Left lobe of liver (tissue), 2 donors: ENCODE results near the gene ZER1. TPM values are rescaled to one million over a fixed set of nuclear protein-coding genes. Genes with fewer than 3 reads are reported as not detected.
"Not testable (repeated sequence)": the region's sequence is repeated elsewhere in the genome, so short reads cannot be mapped to it uniquely, and the experiment has no call there.

ENCODE experiments used
- ATAC-seq: fragments of 200-7000 bp; cut with Tn5 transposase; one replicate; pipeline ENCODE4 v1.9.1; 2020; ENCODE audit warnings: mild to moderate bottlenecking, moderate library complexity
- DNase-seq: peaks from one replicate; pipeline ENCODE4 v3.0.0-alpha.2; 2020; ENCODE audit warnings: low spot score
- total RNA-seq: library from RNA; stranded (reverse); gene quantifications from one replicate; pipeline ENCODE4 v1.2.1, GENCODE V29; 2021
- donor health status: DM: no; HTN: no; CAD: no; lungs with moderate emphysema.
- donor health status: DM: no; HTN: yes; CAD: no.

The ZER1 gene
- 15.6 TPM for total RNA-seq

DNA sequence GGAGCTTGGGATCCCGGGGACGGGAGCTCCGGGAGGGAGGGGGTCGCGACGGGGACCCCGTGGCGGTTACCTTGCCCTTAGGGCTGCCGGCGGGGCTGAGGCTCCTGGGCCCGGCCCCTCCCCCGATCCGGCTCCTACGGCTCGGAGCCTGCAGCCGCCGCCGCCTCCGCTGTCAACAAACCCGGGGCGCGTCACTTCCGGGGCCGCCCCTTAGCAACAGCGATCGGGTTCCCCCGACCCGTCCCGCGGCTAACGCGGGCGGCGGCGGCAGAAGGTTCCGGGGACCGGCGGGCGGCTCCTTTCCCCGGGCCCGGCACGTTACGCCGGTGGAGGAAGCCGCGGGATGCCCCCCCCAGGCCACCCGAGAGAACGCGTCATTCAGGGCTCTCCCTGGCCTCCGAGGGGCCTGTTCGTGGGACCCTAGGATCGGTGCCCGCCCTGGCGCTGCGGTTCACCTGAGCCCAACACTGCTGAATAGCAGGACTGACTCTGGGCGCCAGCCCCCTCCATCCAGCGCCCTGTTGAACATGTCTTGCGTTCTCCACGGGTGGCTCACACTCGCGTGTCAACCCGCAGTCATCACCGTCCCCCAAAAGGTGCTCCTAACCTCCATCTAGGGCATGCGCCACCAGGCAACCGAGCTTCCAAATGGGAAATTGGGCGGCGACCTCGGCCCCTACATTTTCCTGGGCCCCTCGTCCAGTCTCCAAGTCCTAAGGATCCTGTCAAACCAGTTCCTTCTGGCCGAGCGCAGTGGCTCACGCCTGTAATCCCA, at the start of gene ZER1:
ZER1 (minus strand) TSS at position 183 of the 775 bp plus-strand sequence. CDS start 16,362 bp downstream, outside the sequence.
- DNase-seq (peak; percentile 94), ATAC-seq (peak; percentile 96)

DNA sequence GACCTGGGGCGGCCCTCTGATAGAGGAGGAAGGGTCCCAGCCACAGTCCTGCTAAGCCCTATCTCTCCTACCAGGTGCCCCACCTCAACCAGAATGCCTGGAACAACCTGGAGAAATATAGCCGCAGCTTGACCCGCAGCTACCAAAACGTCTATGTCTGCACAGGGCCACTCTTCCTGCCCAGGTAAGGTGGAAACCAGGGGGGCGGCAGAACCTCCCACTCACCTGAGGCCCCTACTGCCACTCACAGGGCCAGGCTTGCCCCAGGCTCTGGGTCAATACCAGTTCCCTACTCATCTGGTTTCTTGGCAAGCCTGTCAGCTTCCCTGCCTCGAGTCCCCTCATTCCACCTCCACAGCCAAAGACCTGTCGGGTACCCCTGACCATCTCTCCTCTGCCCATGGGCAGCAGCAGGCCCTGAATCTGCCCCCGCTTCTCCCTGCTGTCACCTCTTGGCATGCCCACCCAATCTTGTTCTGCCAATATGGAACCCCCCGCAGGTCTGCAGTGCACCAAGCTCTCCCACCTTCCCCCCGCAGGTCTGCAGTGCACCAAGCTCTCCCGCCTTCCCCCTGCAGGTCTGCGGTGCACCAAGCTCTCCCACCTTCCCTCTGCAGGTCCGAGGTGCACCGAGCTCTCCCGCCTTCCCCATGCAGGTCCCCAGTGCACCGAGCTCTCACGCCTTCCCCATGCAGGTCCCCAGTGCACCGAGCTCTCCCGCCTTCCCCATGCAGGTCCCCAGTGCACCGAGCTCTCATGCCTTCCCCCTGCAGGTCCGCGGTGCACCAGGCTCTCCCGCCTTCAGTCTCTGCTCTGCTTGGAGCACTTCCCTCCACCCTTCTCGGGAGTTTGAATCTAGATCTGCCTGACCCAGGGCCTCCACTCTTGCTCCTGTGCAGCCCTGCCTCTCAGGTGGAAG, 49.2 kb upstream of the ZER1 start:
- no peak for DNase-seq
- ATAC-seq: no peak

DNA sequence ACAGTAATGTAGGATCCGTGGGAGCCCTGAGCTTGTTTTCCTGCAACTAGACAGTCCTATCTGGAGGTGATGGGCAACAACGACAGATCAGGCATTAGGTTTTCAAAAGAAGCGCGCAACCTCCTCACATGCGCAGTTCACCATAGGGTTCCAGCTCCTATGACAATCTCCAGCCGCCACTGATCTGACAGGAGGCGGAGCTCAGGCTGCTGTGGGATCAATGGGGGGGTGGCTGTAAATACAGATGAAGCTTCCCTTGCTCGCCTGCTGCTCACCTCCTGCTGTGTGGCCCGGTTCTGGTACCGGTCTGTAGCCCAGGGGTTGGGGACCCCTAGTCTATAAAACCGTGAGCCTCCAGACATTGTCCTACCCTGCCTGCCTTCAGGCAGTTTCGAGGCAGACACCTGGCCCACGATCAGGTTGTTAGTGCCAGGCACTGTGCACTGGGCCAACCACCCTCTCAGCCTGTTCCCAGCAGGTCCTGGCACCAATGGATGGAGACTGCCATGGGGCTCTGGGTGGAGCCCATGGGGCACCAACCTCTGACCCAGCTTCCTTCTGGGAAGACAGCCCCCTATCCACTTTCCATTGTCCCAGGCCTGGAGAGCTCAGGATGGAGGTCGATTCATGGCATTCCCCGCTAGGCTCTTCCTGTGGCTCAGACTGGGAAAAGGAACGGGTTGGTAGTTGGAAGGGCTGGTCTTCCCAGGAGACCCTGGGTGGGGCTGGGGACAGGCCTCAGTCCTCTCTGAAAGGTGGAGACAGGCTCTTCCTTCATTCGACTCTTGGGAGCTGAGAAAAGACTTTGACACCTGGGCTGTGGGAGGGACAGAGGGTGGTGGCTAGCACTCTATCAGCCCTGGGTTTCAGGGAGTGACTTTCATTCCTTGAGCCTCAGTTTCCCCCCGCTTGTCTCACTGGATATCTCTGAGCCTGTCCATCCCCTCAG, 48.3 kb upstream of the ZER1 start:
- peak; percentile 10 for ATAC-seq
- DNase-seq: peak; percentile 59

DNA sequence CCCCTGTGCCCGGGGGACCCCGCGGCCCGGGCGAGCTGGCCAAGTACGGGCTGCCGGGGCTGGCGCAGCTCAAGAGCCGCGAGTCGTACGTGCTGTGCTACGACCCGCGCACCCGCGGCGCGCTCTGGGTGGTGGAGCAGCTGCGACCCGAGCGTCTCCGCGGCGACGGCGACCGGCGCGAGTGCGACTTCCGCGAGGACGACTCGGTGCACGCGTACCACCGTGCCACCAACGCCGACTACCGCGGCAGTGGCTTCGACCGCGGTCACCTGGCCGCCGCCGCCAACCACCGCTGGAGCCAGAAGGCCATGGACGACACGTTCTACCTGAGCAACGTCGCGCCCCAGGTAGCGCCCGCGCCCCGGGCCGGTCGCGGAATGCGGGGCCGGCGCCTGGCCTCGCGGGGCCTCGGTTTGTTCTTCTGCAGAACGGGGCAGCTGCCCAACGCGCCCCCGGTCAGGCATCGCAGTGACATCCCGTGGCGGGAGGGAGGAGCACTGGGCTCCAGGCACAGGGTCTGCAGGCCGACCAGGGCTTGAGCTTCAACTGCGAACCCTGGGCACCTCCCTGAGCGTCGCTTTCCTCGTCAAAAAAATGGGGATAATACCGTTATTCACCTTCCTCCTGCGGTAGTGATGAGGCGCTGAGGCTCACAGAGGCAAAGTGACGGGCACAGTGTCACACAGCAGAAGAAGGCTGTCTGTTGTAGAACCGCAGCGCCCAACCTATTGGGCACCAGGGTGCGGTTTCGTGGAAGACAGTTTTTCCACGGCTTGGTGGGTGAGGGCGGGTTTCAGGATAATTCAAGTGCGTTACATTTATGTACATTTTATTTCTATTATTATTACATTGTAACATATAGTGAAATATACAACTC, 47.4 kb upstream of the ZER1 start:
- ATAC-seq: peak; percentile 15
- peak; percentile 59 for DNase-seq

DNA sequence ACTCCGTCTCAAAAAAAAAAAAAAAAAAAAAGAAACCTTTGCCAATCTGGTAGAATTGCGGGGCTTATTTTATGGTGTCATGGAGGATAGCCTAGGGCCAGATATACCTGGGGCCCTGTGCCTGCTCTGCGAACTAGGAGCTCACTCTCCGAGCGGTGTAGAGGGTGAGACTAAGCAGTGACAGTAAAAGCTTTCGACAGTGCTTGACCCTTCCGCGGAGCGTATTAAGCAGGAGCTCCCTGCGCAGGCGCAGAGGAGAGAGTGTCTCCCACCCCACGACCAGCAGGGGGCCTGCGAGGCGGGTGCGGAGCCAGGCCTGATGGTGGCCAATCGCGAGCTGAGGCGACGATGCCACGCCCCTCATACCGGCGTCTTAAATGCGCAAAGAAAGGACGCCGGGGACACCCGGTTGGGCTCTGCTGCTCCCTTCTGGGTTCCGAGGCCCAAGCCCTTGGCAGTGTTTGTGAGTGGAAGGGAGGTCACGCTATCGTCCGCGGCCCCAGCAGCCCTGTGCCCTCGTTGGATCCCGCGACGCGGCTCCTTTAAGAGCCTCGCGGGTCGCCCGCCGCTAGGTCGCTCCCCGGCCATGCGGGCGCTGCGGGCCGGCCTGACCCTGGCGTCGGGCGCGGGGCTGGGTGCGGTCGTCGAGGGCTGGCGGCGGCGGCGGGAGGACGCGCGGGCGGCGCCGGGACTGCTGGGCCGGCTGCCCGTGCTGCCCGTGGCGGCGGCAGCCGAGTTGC, 46.5 kb upstream of the ZER1 start, which contains the start of gene ENDOG:
ENDOG (plus strand) TSS at position 402 of the 740 bp plus-strand sequence; CDS start at position 587, 185 bp downstream.
- peak; percentile 99 for DNase-seq
- ATAC-seq: peak; percentile 93

DNA sequence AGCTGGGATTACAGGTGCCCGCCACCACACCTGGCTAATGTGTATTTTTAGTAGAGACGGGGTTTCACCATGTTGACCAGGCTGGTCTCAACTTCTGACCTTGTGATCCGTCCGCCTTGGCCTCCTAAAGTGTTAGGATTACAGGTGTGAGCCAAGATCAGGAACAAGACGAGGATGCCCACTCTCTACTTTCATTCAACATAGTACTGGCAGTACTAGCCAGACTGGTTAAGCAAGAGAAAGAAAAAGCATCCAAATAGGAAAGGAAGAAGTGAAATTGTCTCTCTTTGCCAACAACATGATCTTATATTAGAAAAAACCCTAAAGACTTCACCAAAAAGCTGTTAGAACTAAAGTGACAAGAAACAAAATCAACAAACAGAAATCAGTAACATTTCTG, 39.1 kb upstream of the ZER1 start:
- DNase-seq: no peak
- no peak for ATAC-seq

DNA sequence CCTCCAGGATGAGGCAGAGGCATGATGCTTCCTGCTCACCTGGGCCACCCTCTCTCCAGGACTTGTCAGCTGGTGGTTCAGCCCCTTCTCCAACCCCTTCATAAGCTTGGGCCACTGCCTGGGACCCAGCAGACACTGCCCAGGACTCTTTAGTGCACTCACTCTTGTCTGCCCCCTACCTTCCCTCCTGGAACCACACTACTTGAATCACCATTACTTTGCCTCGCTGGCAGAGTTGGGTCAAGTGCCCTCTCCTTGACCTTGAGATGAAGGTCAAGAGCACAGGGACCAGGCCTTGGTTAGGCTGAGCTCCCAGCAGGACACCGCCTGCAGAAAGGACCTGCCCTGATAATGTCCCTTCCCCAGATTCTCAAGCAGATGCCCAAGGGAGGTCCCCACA, 38.1 kb upstream of the ZER1 start:
- peak; percentile 19 for ATAC-seq
- DNase-seq: no peak

DNA sequence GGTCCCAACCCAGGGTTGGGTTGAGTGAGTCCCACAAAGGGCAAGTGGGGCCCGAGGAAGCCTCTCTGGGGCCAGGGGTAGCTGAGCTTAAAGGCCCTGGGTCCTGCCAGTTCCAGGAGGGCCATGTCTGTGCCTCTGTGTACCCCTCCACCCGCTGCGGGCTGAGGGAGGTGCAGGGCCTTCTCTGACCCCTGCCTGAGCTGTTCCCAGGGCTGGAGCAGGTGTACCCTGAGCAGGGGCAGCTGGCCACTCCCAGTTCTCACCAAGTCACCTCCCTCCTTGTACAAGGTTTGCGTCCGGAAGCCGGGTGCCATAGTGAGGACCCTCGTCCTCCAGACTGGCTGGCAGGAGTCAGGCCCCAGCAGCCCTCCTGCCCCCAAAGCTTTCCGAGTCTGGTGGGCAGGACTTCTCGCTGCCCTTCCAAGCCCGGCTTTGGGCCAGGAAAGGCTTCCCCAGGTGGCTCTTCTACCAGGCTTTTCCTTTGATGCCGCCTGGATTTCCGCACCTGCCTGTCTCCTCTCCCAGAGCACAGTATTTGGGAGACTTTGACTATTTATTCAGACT, 37.4 kb upstream of the ZER1 start:
- ATAC-seq: peak; percentile 9
- DNase-seq: no peak

DNA sequence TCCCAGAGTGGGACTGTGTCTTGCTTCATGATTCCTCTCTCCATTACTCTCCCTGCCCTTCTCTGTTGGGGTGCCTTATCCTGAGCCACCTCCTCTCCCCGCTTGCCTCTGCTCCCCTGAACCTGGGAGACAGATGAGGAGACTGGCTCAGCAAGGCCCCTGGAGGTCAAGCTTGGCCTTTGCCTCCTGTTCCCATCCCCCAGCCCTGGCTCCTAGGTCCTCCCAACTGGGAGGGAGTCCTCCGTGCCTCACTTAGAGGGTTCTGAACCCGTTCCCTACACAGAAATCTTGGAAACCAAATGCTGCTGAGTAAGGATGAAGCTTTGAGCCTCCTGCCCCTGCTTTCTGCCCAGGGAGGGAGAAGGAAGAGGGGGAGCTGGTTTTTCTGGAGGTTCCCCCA, 36.8 kb upstream of the ZER1 start:
- ATAC-seq (no peak), DNase-seq (no peak)

DNA sequence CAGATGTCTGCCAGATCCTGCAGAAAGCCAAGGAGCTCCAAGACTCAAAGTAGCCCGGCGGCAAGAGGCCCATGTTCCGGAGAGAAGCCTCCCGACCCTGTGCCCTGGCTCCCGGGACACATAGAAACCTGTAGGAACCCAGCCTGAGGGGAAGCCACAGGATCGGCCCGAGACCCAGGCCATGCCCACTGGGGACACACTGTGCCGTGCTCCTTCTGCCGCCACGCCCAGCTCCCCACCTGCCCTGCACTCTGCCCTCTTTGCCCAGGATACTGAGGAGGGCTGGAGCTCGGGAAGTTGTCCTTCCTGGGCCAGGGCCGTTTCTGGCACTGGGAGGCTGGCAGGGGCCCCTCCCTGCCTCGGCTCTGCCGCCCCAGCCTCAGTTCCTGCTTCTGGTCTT, 36.1 kb upstream of the ZER1 start:
- no peak for ATAC-seq
- DNase-seq: no peak

DNA sequence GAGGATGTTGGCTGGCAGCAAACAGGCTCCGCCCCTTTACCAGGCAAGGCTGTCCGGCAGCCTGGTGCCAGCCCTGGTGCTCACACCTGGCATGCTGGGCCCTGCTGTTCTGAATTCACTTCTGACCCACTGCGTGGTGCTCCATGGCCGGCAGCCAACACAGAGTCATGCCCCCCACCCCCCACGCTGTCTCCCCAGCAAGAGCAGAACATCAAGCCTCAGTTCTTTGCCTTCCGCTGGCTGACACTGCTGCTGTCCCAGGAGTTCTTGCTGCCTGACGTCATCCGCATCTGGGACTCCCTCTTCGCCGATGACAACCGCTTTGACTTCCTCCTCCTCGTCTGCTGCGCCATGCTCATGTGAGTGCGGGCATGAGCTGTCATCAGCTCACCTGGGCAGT, 33.9 kb upstream of the ZER1 start:
- ATAC-seq (no peak), DNase-seq (no peak)

DNA sequence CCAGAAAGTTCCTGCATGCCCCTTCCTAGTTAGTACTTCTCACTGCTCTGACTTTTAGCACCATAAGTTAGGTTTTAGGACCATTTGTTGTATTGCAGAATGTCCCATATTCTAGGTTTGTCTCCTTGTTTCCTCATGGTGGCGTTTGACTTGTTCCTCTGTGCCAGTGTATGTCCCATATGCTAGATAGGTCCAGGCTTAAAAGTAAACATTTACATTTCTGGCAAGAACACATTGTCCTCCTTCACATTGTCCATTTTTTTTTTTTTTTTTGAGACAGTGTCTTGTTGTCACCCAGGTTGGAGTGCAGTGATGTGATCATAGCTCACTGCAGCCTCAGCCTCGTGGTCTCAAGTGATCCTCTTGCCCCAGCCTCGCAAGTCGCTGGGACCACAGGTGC, 30.8 kb upstream of the ZER1 start:
- DNase-seq (no peak), ATAC-seq (no peak)

DNA sequence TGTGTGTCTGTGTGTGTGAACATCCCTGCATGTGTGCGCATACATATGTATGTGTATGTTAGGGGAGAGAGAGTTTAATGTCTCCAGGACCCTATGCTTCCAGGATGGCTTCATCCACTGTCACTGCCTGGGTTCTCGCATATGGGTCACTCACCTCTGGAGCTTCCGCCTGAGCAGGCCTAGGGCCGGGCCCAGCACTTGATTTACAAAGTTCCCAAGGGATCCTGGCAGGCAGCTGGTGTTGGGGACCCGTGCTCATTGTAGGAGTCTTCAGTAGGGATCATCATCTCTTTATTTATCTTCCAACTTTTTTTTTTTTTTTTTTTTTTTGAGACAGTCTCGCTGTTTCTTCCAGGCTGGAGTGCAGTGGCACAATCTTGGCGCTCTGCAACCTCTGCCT, 28.3 kb upstream of the ZER1 start:
- DNase-seq (no peak), ATAC-seq (no peak)

DNA sequence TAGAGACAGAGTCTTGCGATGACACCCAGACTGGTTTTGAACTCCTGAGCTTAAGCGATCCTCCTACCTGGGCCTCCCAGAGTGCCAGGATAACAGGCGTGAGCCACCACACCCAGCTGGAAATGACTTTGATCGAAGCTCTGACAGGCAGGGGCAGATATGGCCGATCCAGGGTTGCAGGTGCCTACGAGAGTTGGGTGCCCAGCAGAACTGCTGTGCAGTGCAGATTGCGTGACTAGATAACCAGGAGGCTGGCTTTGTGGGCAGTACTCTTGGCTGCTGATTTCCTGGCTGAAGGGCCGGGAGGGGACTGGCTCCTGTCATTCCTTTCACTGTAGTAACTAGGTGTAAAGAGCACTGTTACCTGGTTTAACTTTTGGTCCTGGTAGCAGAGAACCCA, 27.2 kb upstream of the ZER1 start:
- no peak for DNase-seq

DNA sequence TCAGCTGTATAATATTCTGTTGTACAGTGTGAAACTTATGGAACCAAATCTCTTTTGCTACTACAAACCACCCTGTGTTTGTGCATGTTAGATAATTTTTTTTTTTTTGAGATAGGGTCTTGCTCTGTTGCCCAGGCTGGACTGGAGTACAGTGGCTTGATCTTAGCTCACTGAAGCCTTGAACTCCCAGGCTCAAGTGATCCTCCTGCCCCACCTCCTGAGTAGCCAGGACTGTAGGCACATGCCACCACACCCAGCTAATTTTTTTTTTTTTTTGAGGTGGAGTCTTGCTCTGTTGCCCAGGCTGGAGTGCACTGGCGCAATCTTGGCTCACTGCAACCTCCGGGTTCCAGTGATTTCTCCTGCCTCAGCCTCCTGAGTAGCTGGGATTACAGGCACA, 23.2 kb upstream of the ZER1 start:
- not testable (repeated sequence) for DNase-seq, ATAC-seq

More for the DNA sequence above, 27.2 kb upstream of the ZER1 start:
- ATAC-seq: no peak

DNA sequence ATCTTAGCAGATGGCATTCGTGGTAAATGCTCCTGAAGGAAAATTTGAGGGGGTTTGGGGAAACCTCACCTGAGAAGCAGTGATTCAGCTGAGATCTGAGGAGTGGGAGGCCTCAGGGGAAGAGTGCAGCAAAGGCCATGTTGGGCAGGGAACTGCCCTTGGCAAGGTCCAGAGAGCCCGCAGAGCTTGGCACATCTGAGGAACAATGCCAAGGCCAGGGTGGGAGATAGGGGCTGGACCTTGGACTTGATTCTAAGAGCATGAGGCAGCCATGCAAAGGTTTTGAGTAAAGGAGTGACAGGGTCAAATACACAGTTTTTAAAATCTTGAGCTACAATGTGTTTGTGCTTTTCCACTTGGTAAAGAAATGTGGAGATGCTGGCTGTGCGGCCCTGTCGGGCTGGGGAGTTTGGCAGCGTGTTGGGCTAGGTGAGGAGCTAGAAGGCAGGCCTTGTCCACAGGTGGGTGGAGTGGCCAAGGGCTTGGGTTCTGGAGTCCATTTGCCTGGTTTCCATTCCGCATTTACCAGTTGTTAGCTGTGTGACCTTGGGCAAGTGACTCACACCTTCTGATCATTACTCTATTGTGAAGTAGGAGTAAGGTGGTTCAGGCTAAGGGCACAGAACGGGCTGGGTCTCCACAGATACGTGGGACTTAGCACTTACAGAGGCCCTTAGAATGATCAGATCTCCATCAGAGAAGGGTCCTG, 21.4 kb upstream of the ZER1 start:
- ATAC-seq (peak; percentile 79), DNase-seq (peak; percentile 68)

DNA sequence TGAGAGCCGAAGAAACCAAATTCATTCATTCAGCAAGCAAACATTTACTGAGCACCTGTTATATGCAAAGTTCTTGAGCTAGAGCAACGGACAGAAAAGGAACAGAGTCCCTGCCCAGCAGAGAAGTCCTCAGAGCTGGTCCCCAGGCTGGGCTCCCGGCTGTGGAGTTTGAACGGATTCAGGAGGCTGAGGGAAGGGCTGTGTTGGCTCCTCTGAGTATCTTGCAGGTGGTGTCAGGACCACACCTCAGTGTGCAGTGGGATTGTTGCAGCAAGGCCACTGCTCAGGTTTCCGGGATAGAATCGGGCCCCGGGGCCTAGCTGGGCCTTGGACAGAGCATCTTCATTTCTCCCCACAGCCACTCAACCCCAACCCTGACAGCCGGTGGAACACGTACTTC, 20.4 kb upstream of the ZER1 start:
- ATAC-seq (no peak), DNase-seq (no peak)

DNA sequence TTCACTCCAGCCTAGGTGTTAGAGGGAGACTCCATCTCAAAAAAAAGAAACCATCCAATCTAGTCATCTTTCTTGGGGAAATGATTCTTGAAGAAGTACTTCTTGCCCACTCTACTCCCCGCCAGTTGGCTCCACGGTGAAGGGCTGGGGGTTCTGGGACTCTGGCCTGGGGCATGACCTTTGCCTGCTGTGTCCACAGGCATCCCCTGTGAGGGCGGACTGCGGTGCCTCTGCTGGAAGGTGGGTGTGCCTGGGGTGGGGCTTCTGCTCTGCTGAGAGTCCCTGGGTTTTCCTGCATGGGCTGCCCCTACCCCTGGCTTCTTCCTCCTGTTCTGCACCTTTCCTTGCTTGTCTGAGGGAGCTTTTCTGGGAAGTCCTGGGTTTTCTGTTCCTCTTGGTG, 18.8 kb upstream of the ZER1 start:
- no peak for ATAC-seq
- DNase-seq: no peak
